OCI-LY7 (cell line): ENCODE data around the gene ENO2.

Experiments used
- CTCF ChIP-seq: fragments of 200-600 bp; sonication (generic); conservative IDR thresholded peaks from 2 replicates; pipeline ENCODE4 v1.5.1; 2014; ENCODE audit warnings: mild to moderate bottlenecking, antibody characterized with exemption, low read length, moderate library complexity, mixed read lengths
- EZH2phosphoT487 ChIP-seq: fragments of 200-600 bp; sonication (generic); IDR thresholded peaks from 2 replicates; pipeline ENCODE4 v1.6.1; 2018; ENCODE audit warnings: low read depth, borderline replicate concordance, mild to moderate bottlenecking, mixed run types, antibody characterized with exemption, low read length, moderate library complexity, mixed read lengths

GRCh38 chr12:6909421-6910145, 4.8 kb upstream of the ENO2 start:
- no peak for TF ChIP-seq EZH2phosphoT487
- TF ChIP-seq CTCF: no peak
